ENCODE results near the gene C1orf52.
"Not testable (repeated sequence)": the region's sequence is repeated elsewhere in the genome, so short reads cannot be mapped to it uniquely, and the experiment has no call there.

C1orf52 gene

GRCh38 chr1:85277802-85278201 lies 18.3 kb upstream of the C1orf52 start:
- FAIRE-seq = no peak

GRCh38 chr1:85276978-85277639 lies 17.6 kb upstream of the C1orf52 start:
- no peak for FAIRE-seq

- FAIRE-seq = peak; percentile 60
These were observed 16.9 kb upstream of the C1orf52 start, which contains the start of gene BCL10 for GRCh38 chr1:85276215-85276977. Gene BCL10 (minus strand): TSS chr1:85276632. CDS start chr1:85276352, 280 bp downstream.

- no peak for FAIRE-seq
These were observed 16.3 kb upstream of the C1orf52 start for GRCh38 chr1:85275701-85276214.

GRCh38 chr1:85274969-85275453 lies 15.5 kb upstream of the C1orf52 start:
- no peak for FAIRE-seq

GRCh38 chr1:85273397-85273796 lies 13.9 kb upstream of the C1orf52 start:
- FAIRE-seq = no peak

- no peak for FAIRE-seq
These were observed 9.5 kb upstream of the C1orf52 start for GRCh38 chr1:85268801-85269585.

GRCh38 chr1:85267313-85267712 lies 7.9 kb upstream of the C1orf52 start:
- peak; percentile 53 for FAIRE-seq

GRCh38 chr1:85264150-85264549 lies 4.7 kb upstream of the C1orf52 start:
- no peak for FAIRE-seq

- no peak for FAIRE-seq
These were observed 3.5 kb upstream of the C1orf52 start for GRCh38 chr1:85262985-85263384.

- FAIRE-seq = no peak
These were observed 431 bp upstream of the C1orf52 start for GRCh38 chr1:85259912-85260274.

GRCh38 chr1:85258536-85259117 lies 835 bp downstream of the C1orf52 start:
- no peak for FAIRE-seq

GRCh38 chr1:85249042-85249441 lies 10.4 kb downstream of the C1orf52 start:
- FAIRE-seq = not testable (repeated sequence)

GRCh38 chr1:85245891-85246290 lies 13.6 kb downstream of the C1orf52 start:
- FAIRE-seq = no peak

- FAIRE-seq = no peak
These were observed 14.0 kb downstream of the C1orf52 start for GRCh38 chr1:85245456-85245855.

- FAIRE-seq = no peak
These were observed 15.0 kb downstream of the C1orf52 start for GRCh38 chr1:85244271-85245061.

- FAIRE-seq = no peak
These were observed 16.1 kb downstream of the C1orf52 start for GRCh38 chr1:85243372-85243771.

GRCh38 chr1:85240643-85241042 lies 18.8 kb downstream of the C1orf52 start:
- no peak for FAIRE-seq

GRCh38 chr1:85240174-85240601 lies 19.3 kb downstream of the C1orf52 start:
- no peak for FAIRE-seq

- FAIRE-seq = no peak
These were observed 21.8 kb downstream of the C1orf52 start for GRCh38 chr1:85237613-85238012.

GRCh38 chr1:85230305-85230977 lies 29.0 kb downstream of the C1orf52 start:
- no peak for FAIRE-seq
